PC-9 (cell line): Measurements from ENCODE around the gene EPB41L4B. TPM values are rescaled to one million over a fixed set of nuclear protein-coding genes. Genes with fewer than 3 reads are reported as not detected.

ENCODE experiments used
- BruUV-seq: library from RNA; stranded (reverse); fragments of 400-500 nt; replicated peaks from 2 replicates; lab custom pipeline; 2021; lab: Mats Ljungman, UMichigan
- CTCF ChIA-PET: fragments of 300-600 bp; sonication (Branson Sonifier 250); formaldehyde crosslinking; loops from one replicate; lab custom pipeline; 2022; ENCODE audit warnings: antibody characterized with exemption; lab: Charles Lee
- POLR2A ChIA-PET: fragments of 300-600 bp; sonication (Branson Sonifier 250); formaldehyde crosslinking; loops from one replicate; lab custom pipeline; 2022; ENCODE audit warnings: antibody characterized with exemption; ENCODE audit not compliant: unreplicated experiment; lab: Charles Lee
- DNase-seq, 2 experiments: peaks; one replicate each; pipeline versions ENCODE4 v3.0.0 to v3.0.0-alpha.2; 2015 to 2022; ENCODE audit warnings: mixed read lengths in 1 of 2
- H2AFZ ChIP-seq: fragments of 200-600 bp; sonication (generic); 2 replicates; pipeline ENCODE4 v1.8.1; 2017; ENCODE audit warnings: antibody characterized with exemption
- H3F3A ChIP-seq: fragments of 200-600 bp; sonication (generic); 2 replicates; pipeline ENCODE4 v1.8.1; 2017; ENCODE audit warnings: antibody characterized with exemption, mild to moderate bottlenecking, low read depth; ENCODE audit not compliant: insufficient read depth
- H3K27ac ChIP-seq: fragments of 200-600 bp; sonication (generic); 2 replicates; pipeline ENCODE4 v1.6.1; 2016; ENCODE audit warnings: mixed run types
- H3K27me3 ChIP-seq: fragments of 200-600 bp; sonication (generic); 2 replicates; pipeline ENCODE4 v1.6.1; 2016; ENCODE audit warnings: low read depth, mixed run types; ENCODE audit not compliant: insufficient read depth
- H3K36me3 ChIP-seq: fragments of 200-600 bp; sonication (generic); 2 replicates; pipeline ENCODE4 v1.6.1; 2016; ENCODE audit warnings: low read depth, mixed run types
- H3K4me1 ChIP-seq: fragments of 200-600 bp; sonication (generic); replicated peaks from 2 replicates; pipeline ENCODE4 v1.6.1; 2016; ENCODE audit warnings: mixed run types; ENCODE audit not compliant: insufficient read depth
- H3K4me2 ChIP-seq: fragments of 200-600 bp; sonication (generic); 2 replicates; pipeline ENCODE4 v1.6.1; 2017; ENCODE audit warnings: mixed run types
- H3K4me3 ChIP-seq: fragments of 200-600 bp; sonication (generic); 2 replicates; pipeline ENCODE4 v1.6.1; 2016; ENCODE audit warnings: mixed run types
- H3K79me2 ChIP-seq: fragments of 200-600 bp; sonication (generic); 2 replicates; pipeline ENCODE4 v1.6.1; 2017; ENCODE audit warnings: low read depth, mixed run types
- H3K9me2 ChIP-seq: fragments of 200-600 bp; sonication (generic); 2 replicates; pipeline ENCODE4 v1.8.1; 2017; ENCODE audit warnings: mild to moderate bottlenecking; ENCODE audit not compliant: insufficient read depth
- H3K9me3 ChIP-seq: fragments of 200-600 bp; sonication (generic); 2 replicates; pipeline ENCODE4 v1.8.1; 2016; ENCODE audit warnings: low read depth; ENCODE audit not compliant: insufficient read depth
- H4K20me1 ChIP-seq: fragments of 200-600 bp; sonication (generic); 2 replicates; pipeline ENCODE4 v1.8.1; 2017; ENCODE audit not compliant: insufficient read depth
- CTCF ChIP-seq: fragments of 200-600 bp; sonication (generic); conservative IDR thresholded peaks from 2 replicates; pipeline ENCODE4 v1.6.1; 2017; ENCODE audit warnings: mixed run types, antibody characterized with exemption, mild to moderate bottlenecking, moderate library complexity
- EZH2 ChIP-seq: fragments of 200-600 bp; sonication (generic); IDR thresholded peaks from 2 replicates; pipeline ENCODE4 v1.8.0; 2017; ENCODE audit warnings: antibody characterized with exemption, low read depth
- intact Hi-C: fragments of 100-400 bp; cut with micrococcal nuclease; formaldehyde crosslinking; loops from one replicate; pipeline ENCODE4 v1.10.0; 2022; ENCODE audit not compliant: unreplicated experiment
- total RNA-seq: library from RNA; stranded (reverse); gene quantifications from 2 replicates; pipeline ENCODE4 v1.2.3, GENCODE V29; 2021

EPB41L4B gene
- total RNA-seq, 1 experiment from 2014 or later = 4.2 TPM

- Histone ChIP-seq H3K4me3 (no peak overlapping the region), H2AFZ (no peak overlapping the region), H4K20me1 (no peaks in the 10 kb centered on the region), H3K27ac (no peak overlapping the region), H3K9me3 (no peaks in the 10 kb centered on the region), H3K4me2 (no peak overlapping the region), H3K79me2 (no peaks in the 10 kb centered on the region), H3K4me1 (no peaks in the 10 kb centered on the region), H3K27me3 (no peaks in the 10 kb centered on the region), H3F3A (no peaks in the 10 kb centered on the region; the same call in 1 of the 2 replicates), H3K36me3 (no peaks in the 10 kb centered on the region), H3K9me2 (no peaks in the 10 kb centered on the region)
- TF ChIP-seq CTCF (no peak; the same call in 1 of the 2 replicates), EZH2 (no peak)
- intact Hi-C loops = loop anchor here (10.0 kb wide), 1 partner anchor 264 kb away; the partner anchor contains the start of genes ABITRAM and ELP1
- CTCF ChIA-PET = no interaction called here
- no peak for DNase-seq
- POLR2A ChIA-PET = no interaction called here
- no TSS peak for BruUV-seq
These were observed 122.0 kb downstream of the EPB41L4B start for GRCh38 chr9:109198736-109199382.

- no peaks in the 10 kb centered on the region for H4K20me1 ChIP-seq
- ChIA-PET POLR2A (interaction anchor here (0.7 kb wide), 1 partner anchor 71 kb away, joined by 4 read pairs; no protein-coding TSS in a partner anchor), CTCF (interaction anchor here (0.6 kb wide), 2 partner anchors 132 to 155 kb away, joined by 3 to 14 read pairs; no protein-coding TSS in a partner anchor)
- no peaks in the 10 kb centered on the region for H3K27me3 ChIP-seq
- H3F3A ChIP-seq = no peaks in the 10 kb centered on the region
- H2AFZ ChIP-seq = no peak overlapping the region
- no peaks in the 10 kb centered on the region for H3K9me2 ChIP-seq
- no peak for DNase-seq
- TF ChIP-seq EZH2 (no peak), CTCF (no peak)
- H3K9me3 ChIP-seq = no peaks in the 10 kb centered on the region
- no peaks in the 10 kb centered on the region for H3K36me3 ChIP-seq
- no peak overlapping the region for H3K4me3 ChIP-seq
- intact Hi-C loops = loop anchor here (10.0 kb wide), 1 partner anchor 259 kb away; the partner anchor contains the start of genes ABITRAM and ELP1
- H3K27ac ChIP-seq = no peak overlapping the region
- no peak overlapping the region for H3K4me2 ChIP-seq
- no peaks in the 10 kb centered on the region for H3K4me1 ChIP-seq
- H3K79me2 ChIP-seq = no peaks in the 10 kb centered on the region
- no TSS peak for BruUV-seq
These were observed 126.8 kb downstream of the EPB41L4B start for GRCh38 chr9:109193974-109194556.

- Histone ChIP-seq H2AFZ (no peak overlapping the region), H3K36me3 (no peaks in the 10 kb centered on the region), H3K4me1 (no peaks in the 10 kb centered on the region), H3K27ac (no peak overlapping the region), H3K9me3 (no peaks in the 10 kb centered on the region), H3K4me2 (no peak overlapping the region), H3F3A (no peaks in the 10 kb centered on the region), H3K79me2 (no peaks in the 10 kb centered on the region), H3K4me3 (no peak overlapping the region), H4K20me1 (no peaks in the 10 kb centered on the region), H3K9me2 (no peaks in the 10 kb centered on the region), H3K27me3 (no peaks in the 10 kb centered on the region)
- ChIA-PET POLR2A (no interaction called here), CTCF (no interaction called here)
- intact Hi-C loops = loop anchor here (10.0 kb wide), 1 partner anchor 258 kb away; the partner anchor contains the start of genes ABITRAM and ELP1
- peak in 1 of 2 experiments; percentile 38 for DNase-seq
- TF ChIP-seq EZH2 (no peak), CTCF (peak; percentile 65)
- no TSS peak for BruUV-seq
These were observed 128.0 kb downstream of the EPB41L4B start for GRCh38 chr9:109192732-109193361.
